Uterus (tissue), 2 donors: ENCODE measurements around the gene ATRN.

Source experiments
- POLR2A ChIP-seq, 2 donors: fragments of 450-650 bp; IDR thresholded peaks; one replicate each; pipeline ENCODE4 v1.6.1; 2016; ENCODE audit warnings: antibody characterized with exemption in 2 of 2, mild to moderate bottlenecking in 1 of 2, moderate library complexity in 1 of 2
- TF ChIP-seq, protein P1 (sequence below), 4 experiments: fragments of 200-600 bp in 2 of 4; fragments of 450-650 bp in 2 of 4; sonication (generic) in 2 of 4; IDR thresholded peaks; one replicate each; pipeline ENCODE4 v1.5.1; 2016 to 2019; ENCODE audit warnings: antibody characterized with exemption in 4 of 4, mild to moderate bottlenecking in 2 of 4, moderate library complexity in 1 of 4

DNA sequence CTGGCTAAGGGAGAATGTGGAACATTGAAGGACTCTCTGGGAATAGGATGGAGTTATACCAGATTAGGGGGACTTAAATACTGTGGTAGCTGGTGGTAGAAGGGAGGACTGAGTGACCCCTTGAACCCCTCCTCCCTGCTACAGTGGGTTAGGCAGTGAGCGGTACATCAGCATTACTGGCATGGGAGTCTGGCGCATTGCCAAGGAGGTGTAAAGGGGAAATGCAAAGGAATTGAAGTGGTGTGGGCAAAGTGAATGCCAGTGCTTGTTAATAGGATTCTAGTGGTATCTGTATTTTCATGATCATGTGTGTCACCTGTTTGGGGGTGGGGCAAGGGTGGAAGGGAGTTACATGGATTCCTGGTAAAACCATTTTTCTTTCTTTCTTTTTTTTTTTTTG lies 132.3 kb downstream of the ATRN start:
- TF ChIP-seq POLR2A (IDR thresholded peaks at IDR 0.05), result no peak
- TF ChIP-seq, protein P1, sequence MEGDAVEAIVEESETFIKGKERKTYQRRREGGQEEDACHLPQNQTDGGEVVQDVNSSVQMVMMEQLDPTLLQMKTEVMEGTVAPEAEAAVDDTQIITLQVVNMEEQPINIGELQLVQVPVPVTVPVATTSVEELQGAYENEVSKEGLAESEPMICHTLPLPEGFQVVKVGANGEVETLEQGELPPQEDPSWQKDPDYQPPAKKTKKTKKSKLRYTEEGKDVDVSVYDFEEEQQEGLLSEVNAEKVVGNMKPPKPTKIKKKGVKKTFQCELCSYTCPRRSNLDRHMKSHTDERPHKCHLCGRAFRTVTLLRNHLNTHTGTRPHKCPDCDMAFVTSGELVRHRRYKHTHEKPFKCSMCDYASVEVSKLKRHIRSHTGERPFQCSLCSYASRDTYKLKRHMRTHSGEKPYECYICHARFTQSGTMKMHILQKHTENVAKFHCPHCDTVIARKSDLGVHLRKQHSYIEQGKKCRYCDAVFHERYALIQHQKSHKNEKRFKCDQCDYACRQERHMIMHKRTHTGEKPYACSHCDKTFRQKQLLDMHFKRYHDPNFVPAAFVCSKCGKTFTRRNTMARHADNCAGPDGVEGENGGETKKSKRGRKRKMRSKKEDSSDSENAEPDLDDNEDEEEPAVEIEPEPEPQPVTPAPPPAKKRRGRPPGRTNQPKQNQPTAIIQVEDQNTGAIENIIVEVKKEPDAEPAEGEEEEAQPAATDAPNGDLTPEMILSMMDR (IDR thresholded peaks at IDR 0.05), result no peak
